Activated CD8-positive, alpha-beta memory T cell treated with anti-CD3 and anti-CD28 coated beads, Interleukin-2, amount 10 ng/mL, durations not matched to agents 7 days and 5 days (primary cell): ENCODE measurements around the gene AGPS. TPM values are rescaled to one million over a fixed set of nuclear protein-coding genes. Genes with fewer than 3 reads are reported as not detected.
"Not testable (repeated sequence)": the region's sequence is repeated elsewhere in the genome, so short reads cannot be mapped to it uniquely, and the experiment has no call there.

Source experiments
- ATAC-seq: fragments of 150-1000 bp; cut with Tn5 transposase; one replicate; pipeline ENCODE4 v1.10.0; 2021; ENCODE audit warnings: moderate library complexity
- CTCF ChIA-PET: fragments of 350-600 bp; sonication (Branson Sonifier 250); formaldehyde crosslinking; loops from one replicate; lab custom pipeline; 2021; ENCODE audit warnings: antibody characterized with exemption; lab: Charles Lee
- DNase-seq: peaks from one replicate; pipeline ENCODE4 v3.0.0-alpha.2; 2020
- H3K27ac Mint-ChIP-seq: one replicate; pipeline ENCODE4 v1.8.0; 2021; ENCODE audit warnings: mild to moderate bottlenecking, mixed read lengths
- H3K27me3 Mint-ChIP-seq: one replicate; pipeline ENCODE4 v1.8.0; 2021; ENCODE audit warnings: mixed read lengths
- H3K36me3 Mint-ChIP-seq: one replicate; pipeline ENCODE4 v1.8.0; 2021; ENCODE audit warnings: mild to moderate bottlenecking, mixed read lengths
- H3K4me1 Mint-ChIP-seq: one replicate; pipeline ENCODE4 v1.8.0; 2021; ENCODE audit warnings: mixed read lengths
- H3K4me3 Mint-ChIP-seq: one replicate; pipeline ENCODE4 v1.8.0; 2021; ENCODE audit warnings: mild to moderate bottlenecking, moderate library complexity, mixed read lengths
- H3K9me3 Mint-ChIP-seq: one replicate; pipeline ENCODE4 v1.8.0; 2022; ENCODE audit warnings: low read depth, mixed read lengths
- total RNA-seq, 2 experiments: library from RNA; stranded (reverse); gene quantifications; one replicate each; pipeline ENCODE4 v1.2.3, GENCODE V29; 2021

Gene AGPS
- total RNA-seq, 2 experiments from 2014 or later: 58.5 to 60.9 TPM

- no peak overlapping the region for H3K4me3 Mint-ChIP-seq
- no peak overlapping the region for H3K27ac Mint-ChIP-seq
- peaks cover 10% of the 10 kb centered on the region for H3K9me3 Mint-ChIP-seq
- H3K4me1 Mint-ChIP-seq: peaks cover 4% of the 10 kb centered on the region
- DNase-seq (no peak), ATAC-seq (no peak)
- peaks cover 59% of the 10 kb centered on the region for H3K36me3 Mint-ChIP-seq
- H3K27me3 Mint-ChIP-seq: no peaks in the 10 kb centered on the region
- CTCF ChIA-PET: no interaction called here
Observed at GRCh38 chr2:177471990-177472389, 79.4 kb downstream of the AGPS start.

DNA sequence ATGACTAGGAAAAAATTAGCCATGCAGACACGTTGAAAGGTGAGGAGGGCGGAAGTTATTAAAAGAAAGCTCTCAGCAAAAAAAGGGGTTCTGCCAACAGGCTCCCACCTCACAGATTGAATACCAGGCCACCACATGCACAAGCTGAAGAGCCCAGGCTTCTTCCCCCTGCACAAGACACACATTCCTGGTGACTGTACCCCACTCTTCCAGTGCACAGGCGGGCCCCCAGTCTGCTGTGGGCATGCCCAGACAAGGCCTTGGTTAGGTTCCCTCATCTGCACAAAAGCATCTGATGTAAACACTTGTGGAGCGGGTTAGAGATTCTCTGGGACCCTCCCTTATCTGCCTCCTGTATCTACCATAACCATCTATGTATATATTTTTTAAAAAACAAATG lies 81.7 kb downstream of the AGPS start:
- no peak overlapping the region for H3K4me3 Mint-ChIP-seq
- CTCF ChIA-PET: no interaction called here
- peaks cover 75% of the 10 kb centered on the region for H3K36me3 Mint-ChIP-seq
- peaks cover 4% of the 10 kb centered on the region for H3K4me1 Mint-ChIP-seq
- no peak for DNase-seq
- ATAC-seq: no peak
- no peaks in the 10 kb centered on the region for H3K27me3 Mint-ChIP-seq
- peaks cover 18% of the 10 kb centered on the region for H3K9me3 Mint-ChIP-seq
- H3K27ac Mint-ChIP-seq: no peak overlapping the region

DNA sequence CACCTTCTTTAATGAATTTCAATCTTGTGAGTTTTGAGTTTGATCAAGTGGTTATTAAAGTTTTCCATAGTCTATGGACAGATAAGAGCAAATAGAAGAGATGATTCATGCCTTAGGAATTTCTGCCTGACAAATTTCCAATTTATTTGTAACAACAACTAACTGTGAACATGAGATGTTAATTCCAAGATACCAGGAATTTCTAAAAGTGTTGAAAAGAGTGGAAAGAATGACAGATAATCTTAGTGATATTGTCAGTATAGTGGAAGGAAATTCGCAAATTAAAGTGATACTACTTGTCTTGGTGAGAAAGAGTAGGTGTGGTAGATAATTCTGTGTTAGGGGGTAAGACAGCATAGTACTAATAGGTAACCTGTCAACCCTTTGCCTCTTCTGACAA lies 82.4 kb downstream of the AGPS start:
- H3K27ac Mint-ChIP-seq: no peak overlapping the region
- H3K9me3 Mint-ChIP-seq: peaks cover 17% of the 10 kb centered on the region
- no peak overlapping the region for H3K4me3 Mint-ChIP-seq
- ATAC-seq (no peak), DNase-seq (no peak)
- H3K4me1 Mint-ChIP-seq: peaks cover 4% of the 10 kb centered on the region
- H3K27me3 Mint-ChIP-seq: no peaks in the 10 kb centered on the region
- CTCF ChIA-PET: no interaction called here
- H3K36me3 Mint-ChIP-seq: peaks cover 78% of the 10 kb centered on the region

DNA sequence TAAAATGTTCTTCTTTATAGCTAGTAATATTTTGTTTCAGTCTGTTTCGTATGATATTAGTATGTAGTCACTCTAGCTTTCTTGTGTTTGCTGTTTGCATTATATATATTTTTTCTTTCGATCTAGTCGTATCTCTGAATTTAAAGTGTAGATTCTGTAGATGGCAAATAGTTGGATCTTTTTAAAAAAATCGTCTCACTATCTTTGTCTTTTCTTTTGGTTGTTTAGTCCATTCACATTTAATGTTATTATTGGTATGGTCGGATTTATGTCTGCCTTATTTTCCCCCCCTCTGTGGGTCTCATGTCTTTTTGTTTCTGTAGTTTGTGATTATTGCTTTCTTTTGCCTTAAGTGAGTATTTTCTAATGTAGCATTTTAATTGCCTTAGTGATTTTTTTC lies 84.3 kb downstream of the AGPS start:
- no peak overlapping the region for H3K4me3 Mint-ChIP-seq
- CTCF ChIA-PET: no interaction called here
- no peak overlapping the region for H3K27ac Mint-ChIP-seq
- H3K4me1 Mint-ChIP-seq: peaks cover 4% of the 10 kb centered on the region
- H3K36me3 Mint-ChIP-seq: peaks cover 71% of the 10 kb centered on the region
- peaks cover 14% of the 10 kb centered on the region for H3K9me3 Mint-ChIP-seq
- DNase-seq (no peak), ATAC-seq (no peak)
- no peaks in the 10 kb centered on the region for H3K27me3 Mint-ChIP-seq

DNA sequence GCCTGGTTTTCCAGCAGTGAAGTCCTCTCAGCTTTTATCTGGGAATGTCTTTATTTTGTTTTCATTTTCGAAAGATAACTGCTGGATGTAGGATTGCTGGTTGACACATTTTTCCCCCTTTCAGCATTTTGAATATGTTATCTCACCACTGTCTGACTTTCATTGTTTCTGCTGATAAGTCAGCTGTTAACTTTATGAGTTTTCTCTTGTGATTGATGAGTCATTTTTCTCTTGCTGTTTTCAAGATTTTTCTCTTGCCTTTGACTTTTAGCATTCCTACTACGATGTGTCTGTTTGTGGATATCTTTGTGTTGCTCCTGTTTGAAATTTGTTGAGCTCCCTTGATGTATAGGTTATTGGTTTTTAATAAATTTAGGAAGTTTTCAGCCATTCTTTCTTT lies 85.5 kb downstream of the AGPS start:
- no peak for ATAC-seq
- CTCF ChIA-PET: no interaction called here
- Mint-ChIP-seq H3K9me3 (peaks cover 10% of the 10 kb centered on the region), H3K27me3 (no peaks in the 10 kb centered on the region), H3K4me1 (peaks cover 4% of the 10 kb centered on the region), H3K4me3 (no peak overlapping the region), H3K36me3 (peaks cover 60% of the 10 kb centered on the region), H3K27ac (no peak overlapping the region)
- DNase-seq: no peak

DNA sequence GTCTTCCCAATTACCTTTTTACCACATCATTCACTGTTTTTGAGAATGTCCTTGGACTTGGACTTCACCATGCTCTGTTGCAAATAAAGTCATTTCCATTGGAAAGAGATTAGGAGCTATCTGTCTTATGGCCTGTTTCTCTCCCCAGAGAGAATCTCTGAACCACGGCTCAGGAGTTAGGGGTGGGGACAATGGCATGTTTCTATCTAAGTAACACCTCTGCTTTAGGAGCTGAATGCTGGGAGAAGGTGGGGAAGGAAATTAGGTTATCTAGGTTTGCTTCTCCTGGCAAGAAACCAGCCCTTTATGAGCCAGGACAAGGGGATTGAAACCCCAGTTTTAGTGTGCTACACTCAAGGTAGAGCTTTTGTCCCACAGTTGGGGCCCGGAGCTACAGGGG lies 86.3 kb downstream of the AGPS start:
- Mint-ChIP-seq H3K36me3 (peaks cover 60% of the 10 kb centered on the region), H3K4me1 (peaks cover 4% of the 10 kb centered on the region), H3K9me3 (peaks cover 10% of the 10 kb centered on the region), H3K27ac (no peak overlapping the region), H3K4me3 (no peak overlapping the region), H3K27me3 (no peaks in the 10 kb centered on the region)
- CTCF ChIA-PET: no interaction called here
- no peak for DNase-seq
- ATAC-seq: no peak

- no peak overlapping the region for H3K4me3 Mint-ChIP-seq
- CTCF ChIA-PET: interaction anchor here (0.9 kb wide), 1 partner anchor 9 kb away, joined by 3 read pairs; no protein-coding TSS in a partner anchor
- H3K27me3 Mint-ChIP-seq: no peaks in the 10 kb centered on the region
- no peaks in the 10 kb centered on the region for H3K4me1 Mint-ChIP-seq
- DNase-seq (no peak), ATAC-seq (no peak)
- H3K36me3 Mint-ChIP-seq: peaks cover 35% of the 10 kb centered on the region
- H3K9me3 Mint-ChIP-seq: peaks cover 10% of the 10 kb centered on the region
- no peak overlapping the region for H3K27ac Mint-ChIP-seq
Observed at GRCh38 chr2:177482195-177482594, 89.6 kb downstream of the AGPS start.

GRCh38 chr2:177483531-177483930 lies 91.0 kb downstream of the AGPS start:
- H3K36me3 Mint-ChIP-seq: peaks cover 23% of the 10 kb centered on the region
- no peak overlapping the region for H3K4me3 Mint-ChIP-seq
- DNase-seq: no peak
- ATAC-seq: no peak
- peaks cover 2% of the 10 kb centered on the region for H3K9me3 Mint-ChIP-seq
- no peaks in the 10 kb centered on the region for H3K4me1 Mint-ChIP-seq
- CTCF ChIA-PET: no interaction called here
- H3K27me3 Mint-ChIP-seq: no peaks in the 10 kb centered on the region
- no peak overlapping the region for H3K27ac Mint-ChIP-seq

GRCh38 chr2:177484180-177484795 lies 91.7 kb downstream of the AGPS start:
- Mint-ChIP-seq H3K9me3 (peaks cover 2% of the 10 kb centered on the region), H3K4me3 (no peak overlapping the region), H3K27me3 (no peaks in the 10 kb centered on the region), H3K36me3 (peaks cover 17% of the 10 kb centered on the region), H3K27ac (no peak overlapping the region), H3K4me1 (no peaks in the 10 kb centered on the region)
- no peak for DNase-seq
- CTCF ChIA-PET: no interaction called here
- no peak for ATAC-seq

DNA sequence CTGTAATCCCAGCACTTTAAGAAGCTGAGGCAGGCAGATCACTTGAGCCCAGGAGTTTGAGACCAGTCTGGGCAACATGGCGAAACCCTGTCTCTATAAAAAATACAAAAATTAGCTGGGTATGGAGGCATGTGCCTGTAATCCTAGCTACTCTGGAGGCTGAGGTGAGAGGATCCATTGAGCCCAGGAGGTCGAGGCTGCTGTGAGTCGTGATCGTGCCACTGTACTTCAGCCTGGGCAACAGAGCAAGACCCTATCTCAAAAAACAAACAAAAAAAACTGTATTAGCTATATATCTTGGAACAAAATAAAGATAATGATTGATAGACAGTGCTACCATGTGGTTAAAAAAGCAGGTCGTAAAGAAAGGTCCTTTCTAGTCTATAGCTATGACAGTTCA lies 93.1 kb downstream of the AGPS start:
- H3K27me3 Mint-ChIP-seq, H3K9me3 Mint-ChIP-seq, DNase-seq, H3K4me1 Mint-ChIP-seq, ATAC-seq, H3K27ac Mint-ChIP-seq, H3K36me3 Mint-ChIP-seq, CTCF ChIA-PET, H3K4me3 Mint-ChIP-seq: not testable (repeated sequence)

DNA sequence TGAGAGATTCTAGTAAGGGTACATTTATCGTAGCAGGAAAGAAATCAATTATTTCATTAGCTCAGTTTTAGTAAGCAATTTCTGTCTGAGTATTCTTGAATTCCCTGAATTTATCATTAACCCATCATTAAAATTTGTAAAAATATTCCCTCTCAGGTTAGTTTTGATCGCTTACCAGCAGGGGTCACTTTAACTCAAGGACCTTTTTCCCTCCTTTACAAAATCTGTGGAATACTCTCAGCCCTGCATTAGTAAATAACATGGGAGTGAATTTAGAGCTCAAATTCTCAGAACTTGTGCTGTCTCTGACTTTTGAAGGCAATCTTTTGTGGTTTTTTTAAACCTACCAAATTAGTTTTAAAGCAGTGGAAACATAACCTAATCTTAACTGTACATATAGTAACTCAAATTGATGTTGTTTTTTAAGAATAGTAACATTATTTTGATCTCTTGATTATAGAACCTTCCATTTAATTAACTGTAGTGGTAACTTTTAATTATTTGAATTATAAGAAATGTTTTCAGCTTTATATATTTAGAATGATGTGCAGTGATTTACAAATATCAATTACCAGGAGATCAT lies 97.2 kb downstream of the AGPS start:
- no peak overlapping the region for H3K27ac Mint-ChIP-seq
- CTCF ChIA-PET: interaction anchor here (0.7 to 1.9 kb wide), 6 partner anchors 32 to 235 kb away, joined by 3 to 8 read pairs (median 3); no protein-coding TSS in a partner anchor
- H3K9me3 Mint-ChIP-seq: no peaks in the 10 kb centered on the region

DNA sequence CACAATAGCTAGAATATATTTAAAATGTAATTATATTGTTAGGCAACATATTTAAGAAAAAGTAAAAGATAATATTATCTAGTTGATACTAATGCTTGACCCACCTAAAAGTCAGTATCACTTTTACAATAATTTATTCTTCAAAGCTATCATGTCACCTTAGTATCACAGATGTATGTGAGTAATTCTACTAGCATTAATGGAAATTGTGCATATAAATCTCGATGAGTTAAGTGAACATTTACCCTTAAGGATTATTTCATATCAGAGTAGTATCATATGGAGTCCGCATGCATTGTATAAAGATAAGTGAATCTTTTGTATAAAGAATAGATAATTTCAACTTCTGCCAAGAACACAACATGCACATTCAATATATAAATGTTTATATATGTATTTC lies 103.4 kb downstream of the AGPS start:
- CTCF ChIA-PET: no interaction called here
- ATAC-seq: no peak
- H3K36me3 Mint-ChIP-seq: peaks cover 10% of the 10 kb centered on the region
- H3K4me3 Mint-ChIP-seq: no peak overlapping the region
- H3K27ac Mint-ChIP-seq: no peak overlapping the region
- DNase-seq: no peak
- no peaks in the 10 kb centered on the region for H3K4me1 Mint-ChIP-seq
- H3K9me3 Mint-ChIP-seq: no peaks in the 10 kb centered on the region
- no peaks in the 10 kb centered on the region for H3K27me3 Mint-ChIP-seq

More for the DNA sequence above, 97.2 kb downstream of the AGPS start:
- Mint-ChIP-seq H3K36me3 (peaks cover 8% of the 10 kb centered on the region), H3K4me1 (no peaks in the 10 kb centered on the region), H3K4me3 (no peak overlapping the region), H3K27me3 (no peaks in the 10 kb centered on the region)
- ATAC-seq (no peak), DNase-seq (no peak)

DNA sequence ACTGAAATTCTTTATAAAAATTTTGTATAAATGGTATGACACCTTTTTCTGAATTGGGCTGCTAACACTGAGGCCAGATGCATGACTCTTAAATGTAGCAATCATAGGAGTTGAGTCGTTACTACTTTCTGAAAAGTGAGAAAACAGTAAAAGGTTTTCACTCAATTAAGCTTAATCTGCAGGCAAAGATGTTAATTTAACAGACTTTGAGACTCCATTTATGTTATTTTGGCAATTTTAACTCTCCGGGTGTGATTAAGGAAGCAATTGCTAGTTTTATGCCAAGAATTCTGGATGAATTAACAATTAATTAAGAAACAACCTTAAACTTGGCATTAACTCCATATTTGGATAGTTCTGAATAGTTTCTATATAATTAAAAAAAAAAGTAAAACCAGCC lies 104.3 kb downstream of the AGPS start:
- DNase-seq: no peak
- H3K4me3 Mint-ChIP-seq: no peak overlapping the region
- CTCF ChIA-PET: interaction anchor here (0.8 kb wide), 1 partner anchor 1742 kb away, joined by 3 read pairs; no protein-coding TSS in a partner anchor
- no peaks in the 10 kb centered on the region for H3K27me3 Mint-ChIP-seq
- no peaks in the 10 kb centered on the region for H3K9me3 Mint-ChIP-seq
- ATAC-seq: no peak
- peaks cover 3% of the 10 kb centered on the region for H3K4me1 Mint-ChIP-seq
- peaks cover 11% of the 10 kb centered on the region for H3K36me3 Mint-ChIP-seq
- no peak overlapping the region for H3K27ac Mint-ChIP-seq

- H3K27me3 Mint-ChIP-seq: no peaks in the 10 kb centered on the region
- no peak overlapping the region for H3K27ac Mint-ChIP-seq
- peaks cover 20% of the 10 kb centered on the region for H3K36me3 Mint-ChIP-seq
- H3K4me1 Mint-ChIP-seq: peaks cover 3% of the 10 kb centered on the region
- ATAC-seq (no peak), DNase-seq (no peak)
- CTCF ChIA-PET: no interaction called here
- H3K9me3 Mint-ChIP-seq: no peaks in the 10 kb centered on the region
- H3K4me3 Mint-ChIP-seq: no peak overlapping the region
Observed at GRCh38 chr2:177501186-177501585, 108.6 kb downstream of the AGPS start.
